H1 (cell line): ENCODE results near the gene FRMD4A. TPM values are rescaled to one million over a fixed set of nuclear protein-coding genes. Genes with fewer than 3 reads are reported as not detected.
A peak's percentile ranks its signal among the peaks of the same experiment; 100 is the strongest.

Experiments used
- CTCF ChIA-PET: fragments of 300-600 bp; sonication (Branson Sonifier 250); formaldehyde crosslinking; loops from one replicate; lab custom pipeline; 2021; ENCODE audit not compliant: partially characterized antibody; lab: Charles Lee
- POLR2A ChIA-PET: fragments of 300-600 bp; sonication (Branson Sonifier 250); formaldehyde crosslinking; loops from one replicate; lab custom pipeline; 2021; ENCODE audit warnings: inconsistent platforms; ENCODE audit not compliant: partially characterized antibody; lab: Charles Lee
- DNase-seq, 2 experiments: peaks; one replicate each; pipeline versions ENCODE4 v3.0.0 to v3.0.0-alpha.2; 2010 to 2022; ENCODE audit warnings: low spot score in 2 of 2, low read depth in 1 of 2, mixed read lengths in 1 of 2
- FAIRE-seq: peaks from 2 replicates; lab custom pipeline; 2011; peaks lifted over from hg19 to GRCh38; lab: Jason Lieb, UNC
- H2AFZ ChIP-seq: 2 replicates; pipeline ENCODE4 v1.8.1; 2012; ENCODE audit warnings: low read length, inconsistent platforms
- H2AK5ac ChIP-seq: 2 replicates; pipeline ENCODE4 v1.6.1; 2013; ENCODE audit warnings: low read depth, low read length
- H2BK120ac ChIP-seq: replicated peaks from 2 replicates; pipeline ENCODE3; 2013; ENCODE audit warnings: low read depth, low read length, inconsistent platforms
- H2BK12ac ChIP-seq: 2 replicates; pipeline ENCODE4 v1.6.1; 2013; ENCODE audit warnings: low read depth, low read length
- H2BK15ac ChIP-seq: 2 replicates; pipeline ENCODE4 v1.6.1; 2013; ENCODE audit warnings: low read length
- H2BK20ac ChIP-seq: 2 replicates; pipeline ENCODE4 v1.6.1; 2013; ENCODE audit warnings: low read length
- H2BK5ac ChIP-seq: 2 replicates; pipeline ENCODE4 v1.6.1; 2013; ENCODE audit warnings: low read depth, low read length
- H3K14ac ChIP-seq: 2 replicates; pipeline ENCODE4 v1.6.1; 2013; ENCODE audit warnings: inconsistent platforms; ENCODE audit not compliant: insufficient read length
- H3K18ac ChIP-seq: 2 replicates; pipeline ENCODE4 v1.6.1; 2013; ENCODE audit warnings: low read length; ENCODE audit errors: extremely low read depth
- H3K23ac ChIP-seq: 2 replicates; pipeline ENCODE4 v1.6.1; 2013; ENCODE audit warnings: inconsistent platforms; ENCODE audit not compliant: insufficient read length
- H3K23me2 ChIP-seq: 2 replicates; pipeline ENCODE4 v1.6.1; 2013; ENCODE audit warnings: low read depth, low read length
- H3K27ac ChIP-seq: 2 replicates; pipeline ENCODE4 v1.6.1; 2011; ENCODE audit warnings: low read depth, low read length, inconsistent platforms
- H3K27me3 ChIP-seq, 4 experiments: replicated peaks in 1 of 4; 1 replicate in 1 of 4; 2 replicates in 3 of 4; pipeline versions ENCODE4 v1.6.1 to v1.8.1; 2011 to 2013; ENCODE audit warnings: low read length in 3 of 4, mild to moderate bottlenecking in 3 of 4, inconsistent platforms in 2 of 4, mixed read lengths in 2 of 4, moderate library complexity in 1 of 4; ENCODE audit not compliant: control insufficient read depth in 3 of 4, insufficient read depth in 3 of 4; ENCODE audit errors: extremely low read depth in 1 of 4
- H3K36me3 ChIP-seq, 4 experiments: 2 replicates each; pipeline versions ENCODE4 v1.6.1 to v1.8.1; 2011 to 2013; ENCODE audit warnings: mild to moderate bottlenecking in 4 of 4, low read length in 3 of 4, moderate library complexity in 2 of 4, control low read depth in 1 of 4, inconsistent platforms in 1 of 4; ENCODE audit not compliant: insufficient read depth in 4 of 4, control insufficient read depth in 2 of 4
- H3K4ac ChIP-seq: replicated peaks from 2 replicates; pipeline ENCODE3; 2013; ENCODE audit warnings: low read length, low read depth, mixed read lengths, inconsistent platforms; ENCODE audit not compliant: insufficient read length
- H3K4me1 ChIP-seq, 4 experiments: replicated peaks in 1 of 4; 1 replicate in 1 of 4; 2 replicates in 3 of 4; pipeline versions ENCODE4 v1.6.1 to v1.8.1; 2011 to 2013; ENCODE audit warnings: low read length in 3 of 4, inconsistent platforms in 2 of 4, mixed read lengths in 1 of 4; ENCODE audit not compliant: insufficient read depth in 4 of 4, control insufficient read depth in 3 of 4
- H3K4me2 ChIP-seq, 2 experiments: 2 replicates each; pipeline versions ENCODE4 v1.6.1 to v1.8.1; 2011 to 2013; ENCODE audit warnings: low read depth in 2 of 2, low read length in 2 of 2, control low read depth in 1 of 2, inconsistent platforms in 1 of 2, mild to moderate bottlenecking in 1 of 2; ENCODE audit not compliant: insufficient read depth in 1 of 2
- H3K4me3 ChIP-seq, 4 experiments: fragments of 200-600, 300-600 bp in 1 of 4; sonication (generic), shearing (Covaris generic), sonication (Bioruptor Twin) in 1 of 4; 2 replicates each; pipeline versions ENCODE4 v1.5.1 to v1.8.1; 2011 to 2016; ENCODE audit warnings: low read length in 4 of 4, low read depth in 3 of 4, control low read depth in 2 of 4, inconsistent platforms in 2 of 4, mild to moderate bottlenecking in 2 of 4, mixed read lengths in 1 of 4, moderate library complexity in 1 of 4; ENCODE audit not compliant: insufficient read depth in 2 of 4; ENCODE audit errors: extremely low read depth in 1 of 4
- H3K56ac ChIP-seq: replicated peaks from 2 replicates; pipeline ENCODE3; 2013; ENCODE audit warnings: low read depth, mild to moderate bottlenecking, mixed read lengths, low read length, inconsistent platforms; ENCODE audit not compliant: insufficient read length
- H3K79me1 ChIP-seq: 2 replicates; pipeline ENCODE4 v1.6.1; 2013; ENCODE audit warnings: low read depth, low read length, control low read depth
- H3K79me2 ChIP-seq, 2 experiments: 2 replicates each; pipeline versions ENCODE4 v1.6.1 to v1.8.1; 2012 to 2013; ENCODE audit warnings: low read length in 2 of 2, mild to moderate bottlenecking in 2 of 2, inconsistent platforms in 1 of 2; ENCODE audit not compliant: insufficient read depth in 2 of 2, control insufficient read depth in 1 of 2
- H3K9ac ChIP-seq, 4 experiments: replicated peaks in 1 of 4; 1 replicate in 1 of 4; 2 replicates in 3 of 4; pipeline versions ENCODE4 v1.6.1 to v1.8.1; 2011 to 2013; ENCODE audit warnings: low read depth in 3 of 4, low read length in 3 of 4, control low read depth in 2 of 4, mild to moderate bottlenecking in 2 of 4, moderate library complexity in 2 of 4, inconsistent platforms in 1 of 4; ENCODE audit errors: extremely low read depth in 1 of 4
- H3K9me3 ChIP-seq, 2 experiments: 2 replicates each; pipeline versions ENCODE4 v1.6.1 to v1.8.1; 2012 to 2013; ENCODE audit warnings: mild to moderate bottlenecking in 2 of 2, moderate library complexity in 2 of 2, control low read depth in 1 of 2, inconsistent platforms in 1 of 2, low read depth in 1 of 2, low read length in 1 of 2, mixed read lengths in 1 of 2; ENCODE audit not compliant: insufficient read depth in 2 of 2
- H4K20me1 ChIP-seq, 2 experiments: replicated peaks in 1 of 2; 2 replicates each; pipeline versions ENCODE3 to v1.8.1; 2011 to 2013; ENCODE audit warnings: inconsistent platforms in 2 of 2, low read length in 2 of 2, mild to moderate bottlenecking in 1 of 2; ENCODE audit not compliant: insufficient read depth in 2 of 2, control insufficient read depth in 1 of 2
- H4K5ac ChIP-seq: 2 replicates; pipeline ENCODE4 v1.6.1; 2013; ENCODE audit warnings: low read length, low read depth, mixed read lengths, inconsistent platforms; ENCODE audit not compliant: insufficient read length
- H4K8ac ChIP-seq: 2 replicates; pipeline ENCODE4 v1.8.0; 2013; ENCODE audit warnings: mild to moderate bottlenecking, moderate library complexity, low read length, inconsistent platforms; ENCODE audit not compliant: insufficient read depth; ENCODE audit errors: extremely low read depth
- H4K91ac ChIP-seq: replicated peaks from 2 replicates; pipeline ENCODE3; 2013; ENCODE audit warnings: low read length, mixed read lengths, inconsistent platforms; ENCODE audit not compliant: insufficient read length
- CBX5 ChIP-seq: fragments of 300-800, 300-1000 bp; sonication (generic); IDR thresholded peaks from 2 replicates; pipeline ENCODE4 v1.7.1; 2016; ENCODE audit warnings: antibody characterized with exemption, low read length, low read depth
- CEBPB ChIP-seq: IDR thresholded peaks from 2 replicates; pipeline ENCODE4 v1.6.1; 2012; ENCODE audit warnings: low read depth, low read length
- JUN ChIP-seq: IDR thresholded peaks from 2 replicates; pipeline ENCODE4 v1.6.1; 2011; ENCODE audit warnings: low read depth, mild to moderate bottlenecking, improper control_type of control experiment, low read length
- POLR2A ChIP-seq, 2 experiments: IDR thresholded peaks; 1 replicate in 1 of 2; 2 replicates in 1 of 2; pipeline ENCODE4 v1.6.1; 2011; ENCODE audit warnings: low read depth in 2 of 2, low read length in 2 of 2, mild to moderate bottlenecking in 2 of 2; ENCODE audit errors: control extremely low read depth in 1 of 2
- WGBS, 2 experiments: shearing (Covaris generic) in 1 of 2; methylation state at CpG; one replicate each; pipeline versions ENCODE4 v1.1.6 to v1.1.7; 2013 to 2015; ENCODE audit warnings: low lambda C conversion rate in 2 of 2, mixed read lengths in 2 of 2, inconsistent platforms in 1 of 2, low coverage in 1 of 2, missing lambda C conversion rate in 1 of 2; ENCODE audit not compliant: insufficient replicate concordance in 2 of 2, insufficient coverage in 1 of 2, insufficient read length in 1 of 2; ENCODE audit errors: extremely low coverage in 1 of 2, missing lambda C conversion rate in 1 of 2; 5-methylcytosine and 5-hydroxymethylcytosine counted together
- polyA plus RNA-seq, 7 experiments: library from polyadenylated mRNA; depleted of rRNA in 3 of 7; stranded (reverse) in 5 of 7; unstranded in 2 of 7; fragments of >200 nt in 5 of 7; fragments of 200-250 nt in 2 of 7; gene quantifications; 1 replicate in 5 of 7; 2 replicates in 1 of 7; 4 replicates in 1 of 7; pipeline versions ENCODE4 v1.2.1 to v1.2.3, GENCODE V29; 2011 to 2013; ENCODE audit warnings: missing spikeins in 2 of 7, mixed read lengths in 2 of 7
- total RNA-seq: library from RNA; stranded (reverse); fragmentation: NEBNext Ultra II Directional; extraction: Animal tissue kit (Norgen Biotek cat#: 25700); gene quantifications from 2 replicates; pipeline ENCODE4 v1.2.1, GENCODE V29; 2021

Gene FRMD4A
- total and polyA plus RNA-seq, 2 of the 8 experiments (the other 6 are each of a cell fraction or from before 2014, with no cell fraction given): 38.6 to 39.6 TPM

DNA sequence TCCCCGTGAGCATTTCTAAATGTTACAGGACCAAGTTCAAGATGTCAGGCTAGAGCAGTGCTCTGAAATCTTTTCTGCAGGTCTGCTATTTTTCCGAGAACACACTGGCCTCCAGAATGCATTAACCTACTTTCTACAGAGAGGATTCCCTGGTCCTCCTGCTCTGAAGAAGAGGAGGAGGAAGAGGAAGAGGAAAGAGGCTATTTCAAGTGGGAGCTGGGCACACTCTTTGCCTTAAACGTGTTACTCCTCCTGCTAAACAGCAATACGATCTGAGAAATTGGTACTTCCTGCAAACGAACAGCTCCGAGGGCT is 157.4 kb downstream of the FRMD4A start:
- Histone ChIP-seq H3K4me3 (peak overlapping the region; percentile 61 to 82 (median 68)), H3K9me3 (no peaks in the 10 kb centered on the region), H3K36me3 (no peaks in the 10 kb centered on the region), H3K27me3 (peaks cover 0 to 12% (median 2%) of the 10 kb centered on the region in 4 experiments; a peak in 3 of 7 replicates), H3K18ac (no peak overlapping the region), H2AK5ac (no peak overlapping the region), H4K8ac (no peak overlapping the region), H3K27ac (no peak overlapping the region), H2AFZ (peak overlapping the region; percentile 95), H2BK120ac (no peak overlapping the region), H3K79me1 (no peaks in the 10 kb centered on the region), H4K20me1 (no peaks in the 10 kb centered on the region), H3K23me2 (peaks cover 11% of the 10 kb centered on the region), H2BK20ac (no peak overlapping the region), H2BK12ac (no peak overlapping the region), H3K4ac (no peak overlapping the region), H3K4me1 (peaks cover 0 to 6% (median 1%) of the 10 kb centered on the region in 4 experiments; a peak in 3 of 7 replicates), H3K14ac (no peak overlapping the region), H3K56ac (no peak overlapping the region), H3K9ac (peak overlapping the region in 2 of 4 experiments; percentile 6 to 51; a peak in 3 of 7 replicates), H2BK15ac (no peak overlapping the region), H2BK5ac (no peak overlapping the region), H3K4me2 (peak overlapping the region; percentile 96 to 98), H3K79me2 (no peaks in the 10 kb centered on the region), H3K23ac (no peak overlapping the region), H4K5ac (no peak overlapping the region), H4K91ac (no peak overlapping the region)
- WGBS, 2 experiments: 20% methylated on average over 6 of the region's 6 CpGs; no CpG with 5 or more reads in 1 of the 2 experiments
- DNase-seq (no peak), FAIRE-seq (no peak)
- CTCF ChIA-PET: interaction anchor here (0.7 to 2.7 kb wide), 6 partner anchors 12 to 386 kb away, joined by 3 to 8 read pairs (median 4); no protein-coding TSS in a partner anchor
- TF ChIP-seq CBX5: no peak
- peak in 1 of 2 experiments; percentile 14; a peak in 1 of 3 replicates for TF ChIP-seq POLR2A (IDR thresholded peaks at IDR 0.05; ENCODE audit: control extremely low read depth in 1 of 2, low read depth in 2 of 2, low read length in 2 of 2)
- TF ChIP-seq CEBPB: no peak
- TF ChIP-seq JUN: no peak
- POLR2A ChIA-PET: interaction anchor here (0.6 to 4.3 kb wide), 4 partner anchors 10 to 24 kb away, joined by 3 to 63 read pairs (median 6); no protein-coding TSS in a partner anchor
